GOT3 (cell line): ENCODE results near the gene CLTRN.
A peak's percentile ranks its signal among the peaks of the same experiment; 100 is the strongest.
"Not testable (repeated sequence)": the region's sequence is repeated elsewhere in the genome, so short reads cannot be mapped to it uniquely, and the experiment has no call there.

Source experiments
- DNase-seq: peaks from one replicate; lab custom pipeline; 2025; ENCODE audit warnings: mixed read lengths; lab: John Stamatoyannopoulos, UW

The CLTRN gene

GRCh38 chrX:15664487-15665444, at the start of gene CLTRN:
TSS of gene CLTRN (minus strand) at chrX:15664805. CDS start at chrX:15664775, 30 bp downstream.
- DNase-seq: no peak

GRCh38 chrX:15704273-15704672, 39.7 kb upstream of the CLTRN start:
- DNase-seq: not testable (repeated sequence)

GRCh38 chrX:15703809-15704208, 39.2 kb upstream of the CLTRN start:
- DNase-seq: not testable (repeated sequence)

GRCh38 chrX:15702488-15703371, 38.1 kb upstream of the CLTRN start:
- DNase-seq: no peak

- no peak for DNase-seq
Measured at GRCh38 chrX:15696516-15696915, 31.9 kb upstream of the CLTRN start.

- DNase-seq: no peak
Measured at GRCh38 chrX:15694941-15695451, 30.4 kb upstream of the CLTRN start.

- no peak for DNase-seq
Measured at GRCh38 chrX:15686818-15687685, 22.4 kb upstream of the CLTRN start.

- no peak for DNase-seq
Measured at GRCh38 chrX:15683193-15683592, 18.6 kb upstream of the CLTRN start.

- DNase-seq: no peak
Measured at GRCh38 chrX:15681433-15681832, 16.8 kb upstream of the CLTRN start.

- no peak for DNase-seq
Measured at GRCh38 chrX:15680401-15680800, 15.8 kb upstream of the CLTRN start.

- DNase-seq: no peak
Measured at GRCh38 chrX:15679246-15679645, 14.6 kb upstream of the CLTRN start.

GRCh38 chrX:15678339-15678738, 13.7 kb upstream of the CLTRN start:
- DNase-seq: no peak

GRCh38 chrX:15676886-15677285, 12.3 kb upstream of the CLTRN start:
- no peak for DNase-seq

- DNase-seq: peak; percentile 99
Measured at GRCh38 chrX:15675490-15675921, 10.9 kb upstream of the CLTRN start.

- DNase-seq: peak; percentile 99
Measured at GRCh38 chrX:15674841-15675489, 10.4 kb upstream of the CLTRN start.

- DNase-seq: no peak
Measured at GRCh38 chrX:15674514-15674840, 9.9 kb upstream of the CLTRN start.

- no peak for DNase-seq
Measured at GRCh38 chrX:15673970-15674369, 9.4 kb upstream of the CLTRN start.

GRCh38 chrX:15672881-15673280, 8.3 kb upstream of the CLTRN start:
- no peak for DNase-seq

- DNase-seq: no peak
Measured at GRCh38 chrX:15663439-15663838, 1.2 kb downstream of the CLTRN start.

- not testable (repeated sequence) for DNase-seq
Measured at GRCh38 chrX:15654804-15655203, 9.8 kb downstream of the CLTRN start.

- DNase-seq: no peak
Measured at GRCh38 chrX:15653961-15654360, 10.6 kb downstream of the CLTRN start.
